WTC11 (cell line): ENCODE data around the gene CSNK2A1. TPM values are rescaled to one million over a fixed set of nuclear protein-coding genes. Genes with fewer than 3 reads are reported as not detected.

Source experiments
- ATAC-seq: fragments of 200-7000 bp; cut with Tn5 transposase; 2 replicates; pipeline ENCODE4 v1.10.0; 2021; ENCODE audit warnings: mild to moderate bottlenecking, moderate library complexity
- CTCF ChIA-PET: fragments of 300-600 bp; sonication (Branson Sonifier 250); formaldehyde crosslinking; loops from one replicate; lab custom pipeline; 2021; ENCODE audit warnings: antibody characterized with exemption; lab: Charles Lee
- POLR2A ChIA-PET: fragments of 350-600 bp; sonication (Branson Sonifier 250); formaldehyde crosslinking; loops from one replicate; lab custom pipeline; 2021; ENCODE audit warnings: antibody characterized with exemption; lab: Charles Lee
- DNase-seq: peaks from one replicate; pipeline ENCODE4 v3.0.0; 2021; ENCODE audit warnings: low spot score
- H3K27ac Mint-ChIP-seq: 2 replicates; pipeline ENCODE4 v1.8.0; 2021; ENCODE audit warnings: mixed read lengths
- H3K27me3 Mint-ChIP-seq: 2 replicates; pipeline ENCODE4 v1.8.0; 2021; ENCODE audit warnings: low read depth, mild to moderate bottlenecking, moderate library complexity, mixed read lengths
- H3K36me3 Mint-ChIP-seq: 2 replicates; pipeline ENCODE4 v1.8.0; 2021; ENCODE audit warnings: mixed read lengths
- H3K4me1 Mint-ChIP-seq: 2 replicates; pipeline ENCODE4 v1.8.0; 2022; ENCODE audit warnings: mixed read lengths
- H3K4me3 Mint-ChIP-seq: 2 replicates; pipeline ENCODE4 v1.8.0; 2021; ENCODE audit warnings: mild to moderate bottlenecking, moderate library complexity, mixed read lengths
- H3K9me3 Mint-ChIP-seq: 2 replicates; pipeline ENCODE4 v1.8.0; 2021; ENCODE audit warnings: mixed read lengths
- ESRRA ChIP-seq: sonication (generic); formaldehyde crosslinking; IDR thresholded peaks from 2 replicates; pipeline ENCODE4 v1.8.1; 2022; ENCODE audit warnings: mild to moderate bottlenecking, missing genetic modification reagents, borderline replicate concordance
- ETV6 ChIP-seq: sonication (generic); formaldehyde crosslinking; IDR thresholded peaks from 2 replicates; pipeline ENCODE4 v1.8.1; 2022; ENCODE audit warnings: mild to moderate bottlenecking, missing genetic modification reagents
- GTF2I ChIP-seq: fragments of 250-450 bp; sonication (Bioruptor Pico); conservative IDR thresholded peaks from 2 replicates; pipeline ENCODE4 v1.4.0; 2021; ENCODE audit warnings: mild to moderate bottlenecking
- HMGA2 ChIP-seq: fragments of 250-450 bp; sonication (Bioruptor Pico); IDR thresholded peaks from 2 replicates; pipeline ENCODE4 v1.4.0; 2021; ENCODE audit warnings: mild to moderate bottlenecking, moderate library complexity
- IRF2 ChIP-seq: sonication (generic); formaldehyde crosslinking; IDR thresholded peaks from 2 replicates; pipeline ENCODE4 v1.8.0; 2022; ENCODE audit warnings: low read depth, missing genetic modification reagents, borderline replicate concordance
- JUN ChIP-seq: sonication (generic); formaldehyde crosslinking; IDR thresholded peaks from 2 replicates; pipeline ENCODE4 v1.8.0; 2023; ENCODE audit warnings: mild to moderate bottlenecking, missing genetic modification reagents
- MAX ChIP-seq: sonication (generic); formaldehyde crosslinking; IDR thresholded peaks from 2 replicates; pipeline ENCODE4 v1.8.0; 2022; ENCODE audit warnings: mild to moderate bottlenecking, missing genetic modification reagents
- MLX ChIP-seq: sonication (generic); formaldehyde crosslinking; IDR thresholded peaks from 2 replicates; pipeline ENCODE4 v1.8.1; 2023; ENCODE audit warnings: mild to moderate bottlenecking, missing genetic modification reagents, moderate library complexity
- NR2C2 ChIP-seq: sonication (generic); formaldehyde crosslinking; IDR thresholded peaks from 2 replicates; pipeline ENCODE4 v1.8.0; 2022; ENCODE audit warnings: mild to moderate bottlenecking, missing genetic modification reagents
- PRDM15 ChIP-seq: sonication (generic); formaldehyde crosslinking; IDR thresholded peaks from 2 replicates; pipeline ENCODE4 v1.8.0; 2022; ENCODE audit warnings: missing genetic modification reagents
- RELA ChIP-seq: sonication (generic); formaldehyde crosslinking; IDR thresholded peaks from 2 replicates; pipeline ENCODE4 v1.8.1; 2022; ENCODE audit warnings: missing genetic modification reagents, mild to moderate bottlenecking, borderline replicate concordance
- SMAD4 ChIP-seq: sonication (generic); formaldehyde crosslinking; IDR thresholded peaks from 2 replicates; pipeline ENCODE4 v1.8.0; 2022; ENCODE audit warnings: mild to moderate bottlenecking, missing genetic modification reagents
- SP1 ChIP-seq: sonication (generic); formaldehyde crosslinking; conservative IDR thresholded peaks from 2 replicates; pipeline ENCODE4 v1.8.1; 2022; ENCODE audit warnings: missing genetic modification reagents
- ZMAT4 ChIP-seq: fragments of 250-450 bp; sonication (Bioruptor Pico); IDR thresholded peaks from 2 replicates; pipeline ENCODE4 v1.9.0; 2021; ENCODE audit warnings: mild to moderate bottlenecking
- ZNF219 ChIP-seq: sonication (generic); formaldehyde crosslinking; IDR thresholded peaks from 2 replicates; pipeline ENCODE4 v1.8.0; 2023; ENCODE audit warnings: missing genetic modification reagents, mild to moderate bottlenecking, borderline replicate concordance
- ZNF671 ChIP-seq: fragments of 250-450 bp; sonication (Bioruptor Pico); IDR thresholded peaks from 2 replicates; pipeline ENCODE4 v1.8.0; 2021; ENCODE audit warnings: mild to moderate bottlenecking
- total RNA-seq: library from RNA; stranded (reverse); gene quantifications from 3 replicates; pipeline ENCODE4 v1.2.3, GENCODE V29; 2021

The CSNK2A1 gene
- total RNA-seq, 1 experiment from 2014 or later = 235 TPM

GRCh38 chr20:571754-572441 is 28.3 kb upstream of the CSNK2A1 start:
- ChIA-PET CTCF (interaction anchor here (0.8 to 5.1 kb wide), 7 partner anchors 10 to 167 kb away, joined by 3 to 46 read pairs (median 7); no protein-coding TSS in a partner anchor), POLR2A (interaction anchor here (0.6 to 0.7 kb wide), 2 partner anchors 9 to 69 kb away, joined by 3 read pairs; no protein-coding TSS in a partner anchor)
- peaks cover 6% of the 10 kb centered on the region; the same call in 1 of the 2 replicates for H3K27me3 Mint-ChIP-seq
- peaks cover 56% of the 10 kb centered on the region for H3K4me1 Mint-ChIP-seq
- TF ChIP-seq ETV6 (CRISPR knock-in tag) (0 out of 2 replicates have a peak, but pooled peaks have one; percentile 12), PRDM15 (CRISPR knock-in tag) (peak; percentile 95), SMAD4 (CRISPR knock-in tag) (no peak), SP1 (CRISPR knock-in tag) (0 out of 2 replicates have a peak, but pooled peaks have one; percentile 26)
- peak; percentile 60 for DNase-seq
- H3K9me3 Mint-ChIP-seq = no peaks in the 10 kb centered on the region
- peak overlapping the region; percentile 22 for H3K4me3 Mint-ChIP-seq
- ATAC-seq = peak; percentile 53
- H3K36me3 Mint-ChIP-seq = no peaks in the 10 kb centered on the region
- H3K27ac Mint-ChIP-seq = no peak overlapping the region

- DNase-seq (no peak), ATAC-seq (no peak)
- Mint-ChIP-seq H3K27ac (no peak overlapping the region), H3K36me3 (no peaks in the 10 kb centered on the region), H3K4me1 (peaks cover 37% of the 10 kb centered on the region), H3K27me3 (peaks cover 3% of the 10 kb centered on the region; the same call in 1 of the 2 replicates), H3K9me3 (no peaks in the 10 kb centered on the region), H3K4me3 (no peak overlapping the region)
- ChIA-PET CTCF (interaction anchor here (1.0 to 2.8 kb wide), 4 partner anchors 9 to 170 kb away, joined by 3 to 22 read pairs (median 8); no protein-coding TSS in a partner anchor), POLR2A (no interaction called here)
- TF ChIP-seq RELA (CRISPR knock-in tag) (no peak), ZNF671 (no peak), GTF2I (CRISPR knock-in tag) (0 out of 2 replicates have a peak, but pooled peaks have one; percentile 38)
Observed at GRCh38 chr20:568673-569415, 25.3 kb upstream of the CSNK2A1 start.

- Mint-ChIP-seq H3K4me1 (peaks cover 30% of the 10 kb centered on the region), H3K27ac (no peak overlapping the region), H3K36me3 (no peaks in the 10 kb centered on the region), H3K4me3 (no peak overlapping the region), H3K9me3 (no peaks in the 10 kb centered on the region), H3K27me3 (no peaks in the 10 kb centered on the region)
- ATAC-seq (no peak), DNase-seq (no peak)
- ChIA-PET POLR2A (no interaction called here), CTCF (interaction anchor here (1.0 to 2.8 kb wide), 4 partner anchors 9 to 171 kb away, joined by 3 to 22 read pairs (median 8); no protein-coding TSS in a partner anchor)
- TF ChIP-seq SP1 (CRISPR knock-in tag) = no peak
- no peak for TF ChIP-seq NR2C2 (CRISPR knock-in tag)
- TF ChIP-seq MAX (CRISPR knock-in tag) = no peak
- no peak for TF ChIP-seq ZMAT4
- TF ChIP-seq ZNF219 (CRISPR knock-in tag) = no peak
- TF ChIP-seq ESRRA = no peak
- no peak for TF ChIP-seq MLX (CRISPR knock-in tag)
- TF ChIP-seq JUN (CRISPR knock-in tag) = no peak
- TF ChIP-seq HMGA2 = no peak
- TF ChIP-seq IRF2 (CRISPR knock-in tag) = no peak
Observed at GRCh38 chr20:568097-568652, 24.6 kb upstream of the CSNK2A1 start.
